Measurements from ENCODE around the gene PALLD. TPM values are rescaled to one million over a fixed set of nuclear protein-coding genes. Genes with fewer than 3 reads are reported as not detected.

The PALLD gene
- total RNA-seq, 1 experiment from 2014 or later: 23.7 TPM

DNA sequence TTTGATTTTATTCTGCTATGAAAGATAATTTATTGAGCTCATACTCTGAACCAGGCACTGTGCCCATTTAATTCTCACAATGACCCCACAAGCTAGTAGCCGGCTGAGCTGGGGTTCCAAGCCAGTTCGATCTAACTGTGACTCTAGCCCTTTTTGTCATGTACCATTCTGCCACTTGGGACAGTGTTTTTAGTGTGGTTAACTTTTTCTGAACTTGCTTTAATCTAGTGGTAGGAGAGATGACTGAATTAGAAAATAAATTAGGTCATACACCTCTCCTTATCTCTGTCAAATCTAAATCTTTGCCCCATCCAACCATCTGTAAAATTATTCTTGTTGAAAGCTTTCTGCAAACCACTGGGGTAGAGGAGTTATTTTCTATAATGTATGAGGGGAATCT is 377.2 kb downstream of the PALLD start:
- DNase-seq (ENCODE audit: low spot score): no peak
- POLR2A ChIA-PET: interaction anchor here (0.7 kb wide), 1 partner anchor 1646 kb away, joined by 3 read pairs; no protein-coding TSS in a partner anchor
- no peak for TF ChIP-seq JAZF1 (CRISPR knock-in tag; IDR thresholded peaks at IDR 0.05)
- TF ChIP-seq NFATC4 (CRISPR knock-in tag; IDR thresholded peaks at IDR 0.05): no peak
- no peak for TF ChIP-seq CREB1 (CRISPR knock-in tag; IDR thresholded peaks at IDR 0.05)
- no peak for TF ChIP-seq ZNF416 (CRISPR knock-in tag; IDR thresholded peaks at IDR 0.05)
- no peak for TF ChIP-seq JUN (CRISPR knock-in tag; IDR thresholded peaks at IDR 0.05)
- TF ChIP-seq, protein P1, sequence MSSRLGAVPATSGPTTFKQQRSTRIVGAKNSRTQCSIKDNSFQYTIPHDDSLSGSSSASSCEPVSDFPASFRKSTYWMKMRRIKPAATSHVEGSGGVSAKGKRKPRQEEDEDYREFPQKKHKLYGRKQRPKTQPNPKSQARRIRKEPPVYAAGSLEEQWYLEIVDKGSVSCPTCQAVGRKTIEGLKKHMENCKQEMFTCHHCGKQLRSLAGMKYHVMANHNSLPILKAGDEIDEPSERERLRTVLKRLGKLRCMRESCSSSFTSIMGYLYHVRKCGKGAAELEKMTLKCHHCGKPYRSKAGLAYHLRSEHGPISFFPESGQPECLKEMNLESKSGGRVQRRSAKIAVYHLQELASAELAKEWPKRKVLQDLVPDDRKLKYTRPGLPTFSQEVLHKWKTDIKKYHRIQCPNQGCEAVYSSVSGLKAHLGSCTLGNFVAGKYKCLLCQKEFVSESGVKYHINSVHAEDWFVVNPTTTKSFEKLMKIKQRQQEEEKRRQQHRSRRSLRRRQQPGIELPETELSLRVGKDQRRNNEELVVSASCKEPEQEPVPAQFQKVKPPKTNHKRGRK (CRISPR knock-in tag; IDR thresholded peaks at IDR 0.05; ENCODE audit: borderline replicate concordance): no peak
- no peak for TF ChIP-seq NR2C2 (CRISPR knock-in tag; IDR thresholded peaks at IDR 0.05)
- TF ChIP-seq, protein P2, sequence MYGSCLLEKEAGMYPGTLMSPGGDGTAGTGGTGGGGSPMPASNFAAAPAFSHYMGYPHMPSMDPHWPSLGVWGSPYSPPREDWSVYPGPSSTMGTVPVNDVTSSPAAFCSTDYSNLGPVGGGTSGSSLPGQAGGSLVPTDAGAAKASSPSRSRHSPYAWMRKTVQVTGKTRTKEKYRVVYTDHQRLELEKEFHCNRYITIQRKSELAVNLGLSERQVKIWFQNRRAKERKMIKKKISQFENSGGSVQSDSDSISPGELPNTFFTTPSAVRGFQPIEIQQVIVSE (CRISPR knock-in tag; IDR thresholded peaks at IDR 0.05; ENCODE audit: borderline replicate concordance): no peak
- TF ChIP-seq NFYB (CRISPR knock-in tag; conservative IDR thresholded peaks at IDR 0.05; ENCODE audit: low read depth): no peak
- no peak for TF ChIP-seq GABPB1 (CRISPR knock-in tag; IDR thresholded peaks at IDR 0.05)
- no peak for TF ChIP-seq TEAD4 (CRISPR knock-in tag; IDR thresholded peaks at IDR 0.05)
- TF ChIP-seq, protein P3, sequence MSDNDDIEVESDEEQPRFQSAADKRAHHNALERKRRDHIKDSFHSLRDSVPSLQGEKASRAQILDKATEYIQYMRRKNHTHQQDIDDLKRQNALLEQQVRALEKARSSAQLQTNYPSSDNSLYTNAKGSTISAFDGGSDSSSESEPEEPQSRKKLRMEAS (CRISPR knock-in tag; IDR thresholded peaks at IDR 0.05): no peak
- TF ChIP-seq ZNF138 (CRISPR knock-in tag; conservative IDR thresholded peaks at IDR 0.05): no peak
- no peak for TF ChIP-seq NFE2L1 (CRISPR knock-in tag; IDR thresholded peaks at IDR 0.05)
- no peak for TF ChIP-seq EMX1 (CRISPR knock-in tag; IDR thresholded peaks at IDR 0.05)
- no peak for TF ChIP-seq ATF1 (CRISPR knock-in tag; IDR thresholded peaks at IDR 0.05)
- no peak for TF ChIP-seq ZNF317 (CRISPR knock-in tag; IDR thresholded peaks at IDR 0.05; ENCODE audit: borderline replicate concordance, low read depth)
- Mint-ChIP-seq H3K9me3 (no peaks in the 10 kb centered on the region), H3K27me3 (ENCODE audit: low read depth) (peaks cover 29% of the 10 kb centered on the region), H3K36me3 (no peaks in the 10 kb centered on the region), H3K4me3 (no peak overlapping the region), H3K27ac (no peak overlapping the region), H3K4me1 (peaks cover 13% of the 10 kb centered on the region; the same call in 1 of the 2 replicates)
- CTCF ChIA-PET: no interaction called here
- no peak for ATAC-seq

DNA sequence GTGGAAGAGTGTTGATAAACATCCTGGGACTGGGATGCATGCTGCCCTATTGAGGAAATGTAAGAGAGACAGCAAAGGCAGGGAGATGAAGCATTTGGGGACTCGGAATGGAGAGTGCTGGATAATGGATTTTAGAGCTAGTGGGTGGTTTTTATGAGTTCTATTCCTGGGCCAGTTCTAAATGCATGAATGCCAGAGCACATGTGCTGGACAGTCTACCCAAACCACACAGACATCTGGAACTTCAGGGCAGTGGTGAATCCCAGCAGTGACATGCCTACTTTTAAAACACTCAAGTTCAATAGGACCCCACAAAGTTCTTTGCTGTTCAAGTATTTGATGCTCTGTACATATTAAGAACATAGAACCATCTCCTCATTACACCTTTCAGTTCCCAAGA is 379.3 kb downstream of the PALLD start:
- ATAC-seq (no peak), DNase-seq (ENCODE audit: low spot score) (no peak)
- POLR2A ChIA-PET: no interaction called here
- CTCF ChIA-PET: interaction anchor here (1.0 to 2.4 kb wide), 3 partner anchors 43 to 290 kb away, joined by 3 to 8 read pairs (median 4); no protein-coding TSS in a partner anchor
- Mint-ChIP-seq H3K27me3 (ENCODE audit: low read depth) (peaks cover 36% of the 10 kb centered on the region), H3K9me3 (no peaks in the 10 kb centered on the region), H3K4me3 (no peak overlapping the region), H3K27ac (no peak overlapping the region), H3K36me3 (no peaks in the 10 kb centered on the region), H3K4me1 (peaks cover 14% of the 10 kb centered on the region; the same call in 1 of the 2 replicates)
- TF ChIP-seq, protein P4, sequence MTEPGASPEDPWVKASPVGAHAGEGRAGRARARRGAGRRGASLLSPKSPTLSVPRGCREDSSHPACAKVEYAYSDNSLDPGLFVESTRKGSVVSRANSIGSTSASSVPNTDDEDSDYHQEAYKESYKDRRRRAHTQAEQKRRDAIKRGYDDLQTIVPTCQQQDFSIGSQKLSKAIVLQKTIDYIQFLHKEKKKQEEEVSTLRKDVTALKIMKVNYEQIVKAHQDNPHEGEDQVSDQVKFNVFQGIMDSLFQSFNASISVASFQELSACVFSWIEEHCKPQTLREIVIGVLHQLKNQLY (CRISPR knock-in tag; IDR thresholded peaks at IDR 0.05): no peak
- no peak for TF ChIP-seq TP53 (CRISPR knock-in tag; IDR thresholded peaks at IDR 0.05)
- TF ChIP-seq GTF2I (CRISPR knock-in tag; conservative IDR thresholded peaks at IDR 0.05): no peak
- TF ChIP-seq ZNF532 (CRISPR knock-in tag; IDR thresholded peaks at IDR 0.05; ENCODE audit: borderline replicate concordance): no peak
- TF ChIP-seq, protein P3 (CRISPR knock-in tag; IDR thresholded peaks at IDR 0.05): no peak
- no peak for TF ChIP-seq ELF4 (CRISPR knock-in tag; IDR thresholded peaks at IDR 0.05; ENCODE audit: low read depth)
- TF ChIP-seq ARID4B (CRISPR knock-in tag; IDR thresholded peaks at IDR 0.05; ENCODE audit: borderline replicate concordance): no peak
- no peak for TF ChIP-seq TCF7 (CRISPR knock-in tag; IDR thresholded peaks at IDR 0.05; ENCODE audit: low read depth)
- no peak for TF ChIP-seq NFE2L1 (CRISPR knock-in tag; IDR thresholded peaks at IDR 0.05)
- TF ChIP-seq SMAD4 (CRISPR knock-in tag; IDR thresholded peaks at IDR 0.05): no peak
- no peak for TF ChIP-seq SOX15 (CRISPR knock-in tag; IDR thresholded peaks at IDR 0.05)

All from WTC11 (cell line).